ENCODE measurements around the gene KREMEN1. TPM values are rescaled to one million over a fixed set of nuclear protein-coding genes. Genes with fewer than 3 reads are reported as not detected.

Gene KREMEN1
- total RNA-seq, 2 donors from 2014 or later, result 39.7 to 44.7 TPM

DNA sequence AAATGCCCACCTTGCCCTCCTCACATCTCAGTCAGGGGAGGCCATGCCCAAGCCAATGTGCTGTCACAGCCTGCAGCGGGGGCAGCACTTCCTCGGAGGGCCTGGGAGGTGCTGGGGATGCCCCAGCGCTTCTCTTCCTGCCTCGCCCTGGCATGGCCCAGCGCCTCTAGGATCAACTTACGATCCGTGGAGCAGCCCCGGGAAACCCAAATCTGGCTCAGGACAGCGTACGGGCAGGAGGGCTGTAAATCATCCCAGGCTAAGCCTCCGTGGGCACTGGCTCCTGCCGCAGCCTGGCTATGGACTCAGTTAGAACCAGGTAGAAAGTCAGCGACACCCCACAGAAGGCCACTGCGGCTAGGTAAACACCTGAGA is 71.9 kb downstream of the KREMEN1 start:
- DNase-seq (ENCODE audit: low spot score), result no peak
- TF ChIP-seq, protein P1, sequence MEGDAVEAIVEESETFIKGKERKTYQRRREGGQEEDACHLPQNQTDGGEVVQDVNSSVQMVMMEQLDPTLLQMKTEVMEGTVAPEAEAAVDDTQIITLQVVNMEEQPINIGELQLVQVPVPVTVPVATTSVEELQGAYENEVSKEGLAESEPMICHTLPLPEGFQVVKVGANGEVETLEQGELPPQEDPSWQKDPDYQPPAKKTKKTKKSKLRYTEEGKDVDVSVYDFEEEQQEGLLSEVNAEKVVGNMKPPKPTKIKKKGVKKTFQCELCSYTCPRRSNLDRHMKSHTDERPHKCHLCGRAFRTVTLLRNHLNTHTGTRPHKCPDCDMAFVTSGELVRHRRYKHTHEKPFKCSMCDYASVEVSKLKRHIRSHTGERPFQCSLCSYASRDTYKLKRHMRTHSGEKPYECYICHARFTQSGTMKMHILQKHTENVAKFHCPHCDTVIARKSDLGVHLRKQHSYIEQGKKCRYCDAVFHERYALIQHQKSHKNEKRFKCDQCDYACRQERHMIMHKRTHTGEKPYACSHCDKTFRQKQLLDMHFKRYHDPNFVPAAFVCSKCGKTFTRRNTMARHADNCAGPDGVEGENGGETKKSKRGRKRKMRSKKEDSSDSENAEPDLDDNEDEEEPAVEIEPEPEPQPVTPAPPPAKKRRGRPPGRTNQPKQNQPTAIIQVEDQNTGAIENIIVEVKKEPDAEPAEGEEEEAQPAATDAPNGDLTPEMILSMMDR (IDR thresholded peaks at IDR 0.05), result no peak
- Histone ChIP-seq H3K36me3 (peaks cover 31% of the 10 kb centered on the region), H3K27me3 (no peaks in the 10 kb centered on the region), H3K4me1 (peaks cover 0 to 15% of the 10 kb centered on the region in 2 donors), H3K27ac (no peak overlapping the region), H3K4me3 (no peak overlapping the region), H3K9me3 (no peaks in the 10 kb centered on the region)

DNA sequence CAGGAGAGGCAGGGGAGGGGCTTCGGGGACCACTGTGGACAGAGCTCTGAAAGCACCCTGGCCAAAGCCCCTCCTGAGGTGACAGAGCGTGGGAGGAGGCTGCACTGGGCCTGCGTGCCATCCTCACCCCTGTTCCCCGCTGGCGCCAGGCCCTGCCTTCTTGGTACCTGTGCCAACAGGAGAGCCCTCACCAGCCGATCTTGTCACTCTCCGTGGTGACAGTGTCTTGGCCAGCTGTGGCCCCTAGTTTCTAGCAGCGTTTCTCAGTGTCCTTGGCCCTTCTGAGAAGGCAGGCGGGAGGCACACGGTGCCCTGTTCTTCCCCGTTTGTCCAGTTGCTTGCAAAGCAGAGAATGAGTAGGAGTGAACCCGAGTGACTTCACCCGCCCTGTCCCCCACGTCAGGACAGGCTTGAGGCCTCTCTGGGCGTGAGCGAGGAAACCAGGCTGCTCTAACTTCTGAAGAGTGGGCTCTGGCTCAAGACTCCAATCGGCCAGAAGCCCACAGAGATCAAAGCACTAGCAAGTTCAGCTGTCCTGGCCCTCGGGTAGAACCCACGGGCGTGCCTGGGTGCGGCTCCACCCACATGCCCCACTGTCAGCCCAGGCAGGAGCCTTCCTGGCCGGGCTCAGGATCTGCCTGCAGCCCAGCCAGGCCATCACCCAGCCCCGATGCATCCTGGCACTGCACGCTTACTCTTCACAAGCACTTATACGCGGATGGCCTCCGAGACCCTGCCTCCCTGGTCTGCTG is 72.7 kb downstream of the KREMEN1 start:
- no peaks in the 10 kb centered on the region for H3K27me3 ChIP-seq
- H3K4me1 ChIP-seq, result peaks cover 0 to 20% of the 10 kb centered on the region in 2 donors
- peaks cover 31% of the 10 kb centered on the region for H3K36me3 ChIP-seq
- no peaks in the 10 kb centered on the region for H3K9me3 ChIP-seq
- H3K4me3 ChIP-seq, result no peak overlapping the region
- TF ChIP-seq, protein P1 (IDR thresholded peaks at IDR 0.05), result no peak
- H3K27ac ChIP-seq, result no peak overlapping the region
- DNase-seq (ENCODE audit: low spot score), result no peak

DNA sequence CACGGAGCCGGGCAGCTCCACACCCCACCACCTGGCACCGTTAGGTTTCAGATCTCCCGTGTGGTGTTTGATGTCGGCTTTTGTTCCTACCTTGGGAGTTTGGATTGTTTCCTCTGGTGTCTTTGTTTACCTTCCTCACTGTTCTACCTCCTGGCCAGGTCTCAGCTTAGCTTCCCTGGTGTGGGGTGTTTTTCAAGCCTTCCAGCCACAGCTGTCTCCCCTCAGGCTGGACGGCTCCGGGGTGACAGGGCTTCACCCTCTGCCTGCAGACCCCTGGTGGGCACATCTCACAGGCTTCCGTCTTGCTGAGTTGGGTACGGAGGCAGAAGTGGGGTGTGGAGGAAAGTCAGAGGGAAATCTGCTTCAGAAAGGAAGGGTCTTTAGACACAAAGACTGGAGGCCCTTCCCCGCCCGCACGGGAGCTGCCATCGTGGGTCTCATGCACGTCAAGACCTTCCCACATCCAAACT is 73.3 kb downstream of the KREMEN1 start:
- Histone ChIP-seq H3K9me3 (no peaks in the 10 kb centered on the region), H3K4me1 (peaks cover 0 to 20% of the 10 kb centered on the region in 2 donors), H3K4me3 (no peak overlapping the region), H3K27ac (no peak overlapping the region), H3K27me3 (no peaks in the 10 kb centered on the region), H3K36me3 (peaks cover 31% of the 10 kb centered on the region)
- DNase-seq (ENCODE audit: low spot score), result no peak
- TF ChIP-seq, protein P1 (IDR thresholded peaks at IDR 0.05), result no peak

- Histone ChIP-seq H3K4me1 (peaks cover 0 to 20% of the 10 kb centered on the region in 2 donors), H3K4me3 (no peak overlapping the region), H3K27me3 (no peaks in the 10 kb centered on the region), H3K27ac (no peak overlapping the region), H3K9me3 (no peaks in the 10 kb centered on the region), H3K36me3 (peaks cover 24% of the 10 kb centered on the region)
- TF ChIP-seq, protein P1 (IDR thresholded peaks at IDR 0.05), result no peak
- no peak for DNase-seq (ENCODE audit: low spot score)
These were observed 73.9 kb downstream of the KREMEN1 start for GRCh38 chr22:29146771-29147170.

DNA sequence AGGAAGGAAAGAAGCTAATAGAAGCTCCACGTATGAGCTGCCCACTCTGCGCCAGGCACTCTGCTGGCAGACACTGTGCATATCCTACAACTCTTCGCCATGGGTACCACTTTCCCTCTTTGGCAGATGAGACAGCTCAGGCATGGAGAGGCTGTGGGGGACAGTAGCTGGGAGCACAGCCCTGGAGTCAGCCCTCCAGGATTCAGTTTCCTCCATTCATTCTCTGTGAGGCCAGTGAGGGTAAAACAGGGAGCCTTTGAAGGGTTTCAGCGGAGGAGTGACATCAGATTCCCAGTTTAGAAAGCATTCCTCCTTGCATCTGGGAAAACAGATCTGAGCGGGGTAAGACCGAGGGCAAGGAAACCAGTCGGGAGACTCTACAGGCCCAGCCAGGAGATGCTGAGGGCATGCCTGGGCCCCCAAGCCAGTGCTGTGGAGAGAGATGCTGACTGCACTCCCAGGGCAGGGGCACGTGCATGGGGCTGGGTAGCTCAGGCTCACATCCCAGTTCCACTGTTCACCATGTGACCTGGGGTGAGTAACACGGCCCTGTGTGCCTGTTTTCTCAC is 74.6 kb downstream of the KREMEN1 start:
- DNase-seq (ENCODE audit: low spot score), result no peak
- Histone ChIP-seq H3K4me1 (peaks cover 0 to 20% of the 10 kb centered on the region in 2 donors), H3K9me3 (no peaks in the 10 kb centered on the region), H3K27me3 (no peaks in the 10 kb centered on the region), H3K4me3 (no peak overlapping the region), H3K27ac (no peak overlapping the region), H3K36me3 (peaks cover 18% of the 10 kb centered on the region)
- TF ChIP-seq, protein P1 (IDR thresholded peaks at IDR 0.05), result no peak

Data from right atrium auricular region (tissue), 2 donors.